ENCODE data around the gene HACL1.

The HACL1 gene

DNA sequence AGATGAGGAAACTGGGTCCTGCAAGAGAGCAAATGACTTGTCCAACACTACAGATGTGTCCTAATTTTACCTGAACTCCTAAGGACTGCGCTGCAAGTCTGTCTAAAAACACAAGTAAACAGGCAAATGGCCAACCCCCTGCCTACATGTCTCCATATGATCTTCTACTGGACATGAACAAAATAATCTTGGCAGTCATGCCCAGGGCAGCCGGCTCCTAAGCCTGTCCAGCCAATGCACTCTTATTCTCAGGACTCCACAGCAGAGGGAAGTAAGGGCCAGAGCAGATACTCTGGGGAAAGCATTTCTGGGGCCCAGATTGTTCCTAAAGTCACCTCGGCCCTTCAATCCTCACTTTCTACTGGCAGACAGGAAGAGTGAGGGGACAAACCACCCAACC lies 90.2 kb downstream of the HACL1 start:
- H3K4me1 Mint-ChIP-seq: no peaks in the 10 kb centered on the region
- peaks cover 9% of the 10 kb centered on the region for H3K27me3 Mint-ChIP-seq
- peak overlapping the region in 1 of 2 donors; percentile 78 for H3K27ac Mint-ChIP-seq
- H3K9me3 Mint-ChIP-seq: no peaks in the 10 kb centered on the region
- ATAC-seq (no peak), DNase-seq (no peak)
- no peak overlapping the region for H3K4me3 Mint-ChIP-seq
